ENCODE results near the gene MGMT. TPM values are rescaled to one million over a fixed set of nuclear protein-coding genes. Genes with fewer than 3 reads are reported as not detected.
A peak's percentile ranks its signal among the peaks of the same experiment; 100 is the strongest.

MGMT gene
- total RNA-seq, 3 donors from 2014 or later = 13.2 to 14.6 (median 14.4) TPM

GRCh38 chr10:129444359-129444758 is 22.7 kb upstream of the MGMT start:
- Mint-ChIP-seq H3K4me1 (ENCODE audit: low read depth) (no peaks in the 10 kb centered on the region), H3K4me3 (no peak overlapping the region), H3K36me3 (ENCODE audit: insufficient read depth) (no peaks in the 10 kb centered on the region), H3K9me3 (no peaks in the 10 kb centered on the region), H3K27me3 (ENCODE audit: low read depth) (peaks cover 14% of the 10 kb centered on the region)
- ATAC-seq = no peak
- no peak for DNase-seq

GRCh38 chr10:129445436-129446182 is 21.4 kb upstream of the MGMT start:
- H3K4me1 Mint-ChIP-seq (ENCODE audit: low read depth) = no peaks in the 10 kb centered on the region
- ATAC-seq (no peak), DNase-seq (no peak)
- peaks cover 17% of the 10 kb centered on the region for H3K27me3 Mint-ChIP-seq (ENCODE audit: low read depth)
- H3K4me3 Mint-ChIP-seq = no peak overlapping the region
- H3K9me3 Mint-ChIP-seq = no peaks in the 10 kb centered on the region
- H3K36me3 Mint-ChIP-seq (ENCODE audit: insufficient read depth) = no peaks in the 10 kb centered on the region

- peaks cover 17% of the 10 kb centered on the region for H3K27me3 Mint-ChIP-seq (ENCODE audit: low read depth)
Measured at GRCh38 chr10:129446183-129446581, 20.9 kb upstream of the MGMT start.

GRCh38 chr10:129447486-129447885 is 19.6 kb upstream of the MGMT start:
- DNase-seq (no peak), ATAC-seq (no peak)
- H3K4me1 Mint-ChIP-seq (ENCODE audit: low read depth) = no peaks in the 10 kb centered on the region
- no peak overlapping the region for H3K4me3 Mint-ChIP-seq
- H3K9me3 Mint-ChIP-seq = peaks cover 4% of the 10 kb centered on the region
- H3K27me3 Mint-ChIP-seq (ENCODE audit: low read depth) = peaks cover 17% of the 10 kb centered on the region
- no peaks in the 10 kb centered on the region for H3K36me3 Mint-ChIP-seq (ENCODE audit: insufficient read depth)

More at GRCh38 chr10:129446183-129446581, 20.9 kb upstream of the MGMT start:
- Mint-ChIP-seq H3K4me1 (ENCODE audit: low read depth) (no peaks in the 10 kb centered on the region), H3K4me3 (no peak overlapping the region), H3K9me3 (no peaks in the 10 kb centered on the region), H3K36me3 (ENCODE audit: insufficient read depth) (no peaks in the 10 kb centered on the region)
- ATAC-seq = no peak
- no peak for DNase-seq

GRCh38 chr10:129448086-129448485 is 19.0 kb upstream of the MGMT start:
- ATAC-seq (no peak), DNase-seq (no peak)
- peaks cover 12% of the 10 kb centered on the region for H3K27me3 Mint-ChIP-seq (ENCODE audit: low read depth)
- H3K36me3 Mint-ChIP-seq (ENCODE audit: insufficient read depth) = no peaks in the 10 kb centered on the region
- no peaks in the 10 kb centered on the region for H3K4me1 Mint-ChIP-seq (ENCODE audit: low read depth)
- no peak overlapping the region for H3K4me3 Mint-ChIP-seq
- H3K9me3 Mint-ChIP-seq = peaks cover 6% of the 10 kb centered on the region

GRCh38 chr10:129448539-129448938 is 18.5 kb upstream of the MGMT start:
- no peak overlapping the region for H3K4me3 Mint-ChIP-seq
- H3K36me3 Mint-ChIP-seq (ENCODE audit: insufficient read depth) = no peaks in the 10 kb centered on the region
- no peak for ATAC-seq
- peaks cover 6% of the 10 kb centered on the region for H3K9me3 Mint-ChIP-seq
- no peak for DNase-seq
- H3K4me1 Mint-ChIP-seq (ENCODE audit: low read depth) = no peaks in the 10 kb centered on the region
- H3K27me3 Mint-ChIP-seq (ENCODE audit: low read depth) = peaks cover 8% of the 10 kb centered on the region

GRCh38 chr10:129449893-129450292 is 17.1 kb upstream of the MGMT start:
- Mint-ChIP-seq H3K9me3 (peaks cover 6% of the 10 kb centered on the region), H3K4me3 (no peak overlapping the region), H3K27me3 (ENCODE audit: low read depth) (peaks cover 11% of the 10 kb centered on the region), H3K36me3 (ENCODE audit: insufficient read depth) (no peaks in the 10 kb centered on the region), H3K4me1 (ENCODE audit: low read depth) (no peaks in the 10 kb centered on the region)
- DNase-seq = no peak
- no peak for ATAC-seq

GRCh38 chr10:129450391-129450790 is 16.6 kb upstream of the MGMT start:
- H3K36me3 Mint-ChIP-seq (ENCODE audit: insufficient read depth) = no peaks in the 10 kb centered on the region
- DNase-seq = no peak
- peaks cover 12% of the 10 kb centered on the region for H3K27me3 Mint-ChIP-seq (ENCODE audit: low read depth)
- H3K4me3 Mint-ChIP-seq = no peak overlapping the region
- peaks cover 6% of the 10 kb centered on the region for H3K9me3 Mint-ChIP-seq
- H3K4me1 Mint-ChIP-seq (ENCODE audit: low read depth) = no peaks in the 10 kb centered on the region
- no peak for ATAC-seq

GRCh38 chr10:129455625-129456024 is 11.4 kb upstream of the MGMT start:
- no peak for ATAC-seq
- peaks cover 6% of the 10 kb centered on the region for H3K9me3 Mint-ChIP-seq
- H3K4me1 Mint-ChIP-seq (ENCODE audit: low read depth) = no peaks in the 10 kb centered on the region
- H3K27me3 Mint-ChIP-seq (ENCODE audit: low read depth) = peaks cover 22% of the 10 kb centered on the region
- H3K4me3 Mint-ChIP-seq = no peak overlapping the region
- DNase-seq = no peak
- H3K36me3 Mint-ChIP-seq (ENCODE audit: insufficient read depth) = no peaks in the 10 kb centered on the region

GRCh38 chr10:129459762-129460539 is 7.1 kb upstream of the MGMT start:
- DNase-seq (no peak), ATAC-seq (no peak)
- Mint-ChIP-seq H3K4me1 (ENCODE audit: low read depth) (no peaks in the 10 kb centered on the region), H3K4me3 (no peak overlapping the region), H3K9me3 (no peaks in the 10 kb centered on the region), H3K36me3 (ENCODE audit: insufficient read depth) (no peaks in the 10 kb centered on the region), H3K27me3 (ENCODE audit: low read depth) (peaks cover 22% of the 10 kb centered on the region)

GRCh38 chr10:129462257-129462795 is 4.7 kb upstream of the MGMT start:
- no peaks in the 10 kb centered on the region for H3K9me3 Mint-ChIP-seq
- peaks cover 2% of the 10 kb centered on the region for H3K4me1 Mint-ChIP-seq (ENCODE audit: low read depth)
- H3K36me3 Mint-ChIP-seq (ENCODE audit: insufficient read depth) = no peaks in the 10 kb centered on the region
- peaks cover 16% of the 10 kb centered on the region for H3K27me3 Mint-ChIP-seq (ENCODE audit: low read depth)
- ATAC-seq = no peak
- no peak overlapping the region for H3K4me3 Mint-ChIP-seq
- no peak for DNase-seq

GRCh38 chr10:129464251-129464650 is 2.8 kb upstream of the MGMT start:
- Mint-ChIP-seq H3K4me3 (no peak overlapping the region), H3K4me1 (ENCODE audit: low read depth) (peaks cover 4% of the 10 kb centered on the region), H3K36me3 (ENCODE audit: insufficient read depth) (no peaks in the 10 kb centered on the region), H3K27me3 (ENCODE audit: low read depth) (peaks cover 3% of the 10 kb centered on the region), H3K9me3 (no peaks in the 10 kb centered on the region)
- no peak for DNase-seq
- no peak for ATAC-seq

- Mint-ChIP-seq H3K4me3 (peak overlapping the region; percentile 74), H3K4me1 (ENCODE audit: low read depth) (peaks cover 7% of the 10 kb centered on the region), H3K27me3 (ENCODE audit: low read depth) (peaks cover 3% of the 10 kb centered on the region), H3K36me3 (ENCODE audit: insufficient read depth) (peaks cover under 1% of the 10 kb centered on the region), H3K9me3 (no peaks in the 10 kb centered on the region)
- DNase-seq = no peak
- ATAC-seq = peak; percentile 3 to 4
Measured at GRCh38 chr10:129465796-129466702, 992 bp upstream of the MGMT start.

Measured in activated T-cell treated with anti-CD3 and anti-CD28 coated beads, Interleukin-2, amount 50 U/mL, for 4 hours (primary cell).